Activated CD4-positive, alpha-beta T cell treated with anti-CD3 and anti-CD28 coated beads for 36 hours (primary cell): ENCODE data around the gene ATP12A. TPM values are rescaled to one million over a fixed set of nuclear protein-coding genes. Genes with fewer than 3 reads are reported as not detected.

ENCODE experiments used
- ATAC-seq: fragments of 200-7000 bp; cut with Tn5 transposase; one replicate; pipeline ENCODE4 v1.10.0; 2021; ENCODE audit warnings: mild to moderate bottlenecking, moderate library complexity
- CTCF ChIA-PET: fragments of 350-600 bp; sonication (Branson Sonifier 250); formaldehyde crosslinking; loops from one replicate; lab custom pipeline; 2021; ENCODE audit warnings: antibody characterized with exemption; lab: Charles Lee
- POLR2A ChIA-PET: fragments of 350-600 bp; sonication (Branson Sonifier 250); formaldehyde crosslinking; loops from one replicate; lab custom pipeline; 2021; ENCODE audit warnings: antibody characterized with exemption, inconsistent platforms; lab: Charles Lee
- DNase-seq: peaks from one replicate; pipeline ENCODE4 v3.0.0-alpha.2; 2020
- H3K27ac Mint-ChIP-seq: one replicate; pipeline ENCODE4 v1.8.0; 2021; ENCODE audit warnings: mixed read lengths
- H3K27me3 Mint-ChIP-seq: one replicate; pipeline ENCODE4 v1.8.0; 2021; ENCODE audit warnings: mixed read lengths
- H3K36me3 Mint-ChIP-seq: one replicate; pipeline ENCODE4 v1.8.0; 2021; ENCODE audit warnings: low read depth, mixed read lengths
- H3K4me1 Mint-ChIP-seq: one replicate; pipeline ENCODE4 v1.8.0; 2021; ENCODE audit warnings: mixed read lengths
- H3K4me3 Mint-ChIP-seq: one replicate; pipeline ENCODE4 v1.8.0; 2021; ENCODE audit warnings: mild to moderate bottlenecking, moderate library complexity, mixed read lengths
- H3K9me3 Mint-ChIP-seq: one replicate; pipeline ENCODE4 v1.8.0; 2021; ENCODE audit warnings: low read depth, mixed read lengths
- intact Hi-C, 2 experiments: fragments of 100-400 bp; cut with DNase I in 1 of 2; cut with micrococcal nuclease in 1 of 2; formaldehyde crosslinking; loops; one replicate each; pipeline versions ENCODE4 v1.14.2 to v1.15.1; 2022 to 2024; cut with DNase I, micrococcal nuclease
- total RNA-seq, 2 experiments: library from RNA; stranded (reverse); gene quantifications; one replicate each; pipeline ENCODE4 v1.2.3, GENCODE V29; 2021

ATP12A gene
- total RNA-seq, 2 experiments from 2014 or later = 0.09 to 0.16 TPM

DNA sequence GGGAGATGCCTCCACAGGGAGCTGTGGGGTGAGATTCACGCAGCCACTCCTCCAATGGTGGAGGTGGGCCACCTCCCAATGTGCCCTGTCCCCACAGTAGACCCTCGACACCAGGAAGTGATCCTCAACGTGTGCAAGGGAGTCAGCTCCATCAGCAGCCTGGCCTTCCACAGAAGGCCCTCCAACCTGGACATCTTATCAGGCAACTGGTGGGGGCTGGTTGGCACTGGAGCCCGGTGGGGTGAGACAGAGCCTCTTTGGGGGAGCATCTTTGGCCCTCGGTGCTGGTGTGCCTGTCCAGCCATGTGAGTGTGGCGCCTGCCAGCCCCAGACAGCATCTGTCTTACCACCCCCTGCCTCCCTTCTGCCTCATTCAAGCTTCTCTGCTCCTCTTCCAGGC lies 64.0 kb downstream of the ATP12A start:
- Mint-ChIP-seq H3K9me3 (no peaks in the 10 kb centered on the region), H3K36me3 (no peaks in the 10 kb centered on the region), H3K27me3 (peaks cover 36% of the 10 kb centered on the region), H3K4me3 (no peak overlapping the region), H3K27ac (no peak overlapping the region), H3K4me1 (peaks cover 9% of the 10 kb centered on the region)
- ChIA-PET CTCF (interaction anchor here (1.4 kb wide), 1 partner anchor 251 kb away, joined by 3 read pairs; no protein-coding TSS in a partner anchor), POLR2A (no interaction called here)
- no peak for ATAC-seq
- intact Hi-C loops = loop anchor here in 1 of 2 experiments (5.0 to 10.0 kb wide), 2 partner anchors 208 to 251 kb away; no protein-coding TSS in a partner anchor
- no peak for DNase-seq

DNA sequence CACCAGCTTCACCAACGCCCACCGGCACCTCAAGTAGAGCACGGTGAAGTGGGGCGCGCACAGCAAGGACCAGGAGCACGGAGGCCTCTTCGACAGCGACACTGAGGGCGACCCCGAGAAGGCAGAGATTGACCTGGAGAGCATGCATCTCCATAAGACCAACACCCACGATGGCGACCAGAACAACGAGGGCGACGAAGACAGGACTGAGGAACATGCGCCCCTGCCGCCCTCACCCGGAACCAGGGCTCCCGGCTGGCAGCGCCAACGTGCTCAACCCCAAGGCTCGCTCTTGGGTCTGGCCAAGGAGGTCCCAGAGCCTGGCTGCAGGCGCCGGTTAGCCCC lies 65.3 kb downstream of the ATP12A start:
- Mint-ChIP-seq H3K27me3 (peaks cover 44% of the 10 kb centered on the region), H3K4me1 (peaks cover 9% of the 10 kb centered on the region), H3K4me3 (no peak overlapping the region), H3K27ac (no peak overlapping the region), H3K9me3 (no peaks in the 10 kb centered on the region), H3K36me3 (no peaks in the 10 kb centered on the region)
- intact Hi-C loops = loop anchor here in 1 of 2 experiments (10.0 kb wide), 1 partner anchor 249 kb away; no protein-coding TSS in a partner anchor
- DNase-seq = no peak
- CTCF ChIA-PET = no interaction called here
- ATAC-seq = no peak
- POLR2A ChIA-PET = no interaction called here

- intact Hi-C loops = loop anchor here in 1 of 2 experiments (10.0 kb wide), 1 partner anchor 249 kb away; no protein-coding TSS in a partner anchor
- DNase-seq (no peak), ATAC-seq (no peak)
- no peaks in the 10 kb centered on the region for H3K9me3 Mint-ChIP-seq
- no peaks in the 10 kb centered on the region for H3K36me3 Mint-ChIP-seq
- no peak overlapping the region for H3K4me3 Mint-ChIP-seq
- peaks cover 46% of the 10 kb centered on the region for H3K27me3 Mint-ChIP-seq
- POLR2A ChIA-PET = no interaction called here
- H3K27ac Mint-ChIP-seq = no peak overlapping the region
- CTCF ChIA-PET = no interaction called here
- H3K4me1 Mint-ChIP-seq = peaks cover 9% of the 10 kb centered on the region
Observed at GRCh38 chr13:24745861-24746617, 65.8 kb downstream of the ATP12A start.

DNA sequence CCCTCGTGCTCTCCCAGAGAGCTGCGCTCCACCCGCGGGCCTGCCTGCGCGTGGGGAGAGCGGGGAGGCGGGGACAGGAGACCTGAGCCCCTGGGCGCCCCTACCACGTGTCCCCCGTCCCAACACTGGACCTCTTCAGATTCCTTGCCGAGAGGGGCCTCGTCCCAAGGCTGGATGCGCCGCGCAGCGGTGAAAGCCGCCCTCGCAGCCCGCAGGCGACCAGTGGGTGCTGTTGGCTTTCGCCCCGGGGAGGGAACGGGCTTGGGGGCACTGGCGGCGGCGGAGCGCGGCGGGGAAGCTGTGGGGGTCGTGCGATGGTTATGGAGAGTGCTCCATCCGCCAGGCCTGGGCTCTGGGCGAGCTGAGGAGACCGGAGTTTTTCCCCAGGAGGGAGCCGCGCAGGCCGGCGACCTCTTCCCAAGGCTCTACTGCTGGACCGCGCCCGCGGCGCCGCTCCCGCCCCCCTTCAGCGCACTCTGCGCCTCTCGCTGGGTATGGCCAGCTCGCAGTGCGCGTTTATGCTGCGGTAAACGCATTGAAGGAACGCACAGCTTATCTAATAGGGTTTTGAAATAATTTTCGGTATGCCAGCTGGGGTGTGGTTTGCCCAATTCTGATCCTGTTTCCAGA lies 66.5 kb downstream of the ATP12A start:
- DNase-seq (peak; percentile 40), ATAC-seq (no peak)
- peaks cover 46% of the 10 kb centered on the region for H3K27me3 Mint-ChIP-seq
- no peaks in the 10 kb centered on the region for H3K9me3 Mint-ChIP-seq
- intact Hi-C loops = loop anchor here in 1 of 2 experiments (10.0 kb wide), 1 partner anchor 248 kb away; no protein-coding TSS in a partner anchor
- ChIA-PET CTCF (interaction anchor here (0.8 kb wide), 1 partner anchor 172 kb away, joined by 3 read pairs; no protein-coding TSS in a partner anchor), POLR2A (no interaction called here)
- peak overlapping the region; percentile 57 for H3K4me3 Mint-ChIP-seq
- no peak overlapping the region for H3K27ac Mint-ChIP-seq
- H3K4me1 Mint-ChIP-seq = peaks cover 9% of the 10 kb centered on the region
- no peaks in the 10 kb centered on the region for H3K36me3 Mint-ChIP-seq

GRCh38 chr13:24747248-24748060 lies 67.2 kb downstream of the ATP12A start:
- H3K9me3 Mint-ChIP-seq = no peaks in the 10 kb centered on the region
- H3K27me3 Mint-ChIP-seq = peaks cover 49% of the 10 kb centered on the region
- DNase-seq (peak; percentile 58), ATAC-seq (peak; percentile 47)
- intact Hi-C loops = loop anchor here in 1 of 2 experiments (10.0 kb wide), 1 partner anchor 247 kb away; no protein-coding TSS in a partner anchor
- ChIA-PET CTCF (interaction anchor here (0.8 kb wide), 1 partner anchor 173 kb away, joined by 3 read pairs; no protein-coding TSS in a partner anchor), POLR2A (no interaction called here)
- no peak overlapping the region for H3K27ac Mint-ChIP-seq
- no peaks in the 10 kb centered on the region for H3K36me3 Mint-ChIP-seq
- H3K4me1 Mint-ChIP-seq = peaks cover 9% of the 10 kb centered on the region
- H3K4me3 Mint-ChIP-seq = peak overlapping the region; percentile 57

DNA sequence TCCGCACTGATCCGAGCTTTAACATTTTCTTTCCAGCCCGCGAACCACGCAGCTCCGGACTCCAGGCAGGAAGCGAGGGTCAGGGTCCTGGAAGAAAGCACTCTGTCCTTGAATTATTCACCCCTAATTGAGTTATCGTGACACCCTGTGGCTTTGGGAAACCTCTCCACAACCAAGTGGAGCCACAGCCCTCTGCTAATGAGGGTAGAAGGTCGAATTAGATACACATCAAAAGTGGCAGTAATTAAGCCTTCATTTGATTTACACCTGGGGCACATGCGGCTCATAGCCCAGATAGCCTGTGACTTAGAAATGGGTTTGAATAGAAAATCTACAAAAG lies 67.8 kb downstream of the ATP12A start:
- intact Hi-C loops = loop anchor here in 1 of 2 experiments (10.0 kb wide), 1 partner anchor 247 kb away; no protein-coding TSS in a partner anchor
- CTCF ChIA-PET = no interaction called here

DNA sequence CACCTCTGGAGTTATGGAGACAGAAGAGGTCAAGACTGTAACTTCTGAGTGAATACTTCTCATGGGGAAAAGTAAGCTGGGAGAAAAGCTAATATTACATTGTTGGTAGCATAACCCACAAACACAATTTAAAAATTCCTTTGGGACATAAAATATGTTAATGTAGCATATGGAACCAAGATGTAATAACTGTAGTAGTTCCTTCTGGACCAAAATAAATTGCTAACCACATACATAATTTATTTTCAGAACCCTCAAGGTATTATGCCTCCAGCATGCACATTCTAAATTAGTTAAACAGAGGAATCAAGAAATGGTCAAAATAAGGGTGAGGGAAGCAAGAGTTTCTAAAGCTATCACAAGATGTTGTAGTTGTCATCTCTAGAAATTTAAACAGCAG lies 79.0 kb downstream of the ATP12A start:
- no peaks in the 10 kb centered on the region for H3K4me1 Mint-ChIP-seq
- H3K27me3 Mint-ChIP-seq = peaks cover 21% of the 10 kb centered on the region
- intact Hi-C loops = no loop called here
- ChIA-PET CTCF (no interaction called here), POLR2A (no interaction called here)
- no peak overlapping the region for H3K4me3 Mint-ChIP-seq
- no peak for ATAC-seq
- H3K9me3 Mint-ChIP-seq = no peaks in the 10 kb centered on the region
- H3K36me3 Mint-ChIP-seq = no peaks in the 10 kb centered on the region
- DNase-seq = no peak
- H3K27ac Mint-ChIP-seq = no peak overlapping the region

More for the DNA sequence above, 67.8 kb downstream of the ATP12A start:
- Mint-ChIP-seq H3K4me1 (peaks cover 9% of the 10 kb centered on the region), H3K27me3 (peaks cover 50% of the 10 kb centered on the region), H3K9me3 (no peaks in the 10 kb centered on the region), H3K36me3 (no peaks in the 10 kb centered on the region), H3K27ac (no peak overlapping the region), H3K4me3 (peak overlapping the region; percentile 36)
- POLR2A ChIA-PET = interaction anchor here (0.7 kb wide), 1 partner anchor 18 kb away, joined by 3 read pairs; no protein-coding TSS in a partner anchor
- DNase-seq (no peak), ATAC-seq (no peak)

Other genes with a start within 250 kb of the ATP12A start
- 10 to 100 TPM; 24.6 to 29.1 TPM for gene PARP4, start 167.6 kb upstream of the ATP12A start, total RNA-seq
- under 1 TPM; 0.43 to 0.47 TPM for gene RNF17, start 83.8 kb downstream of the ATP12A start, total RNA-seq